A549 treated with dexamethasone at 1 μM for 4 hours (cell line): ENCODE data around the gene MTMR1. TPM values are rescaled to one million over a fixed set of nuclear protein-coding genes. Genes with fewer than 3 reads are reported as not detected.

ENCODE experiments used
- total RNA-seq: library from RNA; stranded (reverse); fragments of 200-300 nt; extraction: Qiagen RNA extraction; gene quantifications from 5 replicates; pipeline ENCODE4 v1.2.3, GENCODE V29; 2022

Gene MTMR1
- total RNA-seq = 13.5 to 17.5 TPM (median 15.7 TPM) in 5 replicates

DNA sequence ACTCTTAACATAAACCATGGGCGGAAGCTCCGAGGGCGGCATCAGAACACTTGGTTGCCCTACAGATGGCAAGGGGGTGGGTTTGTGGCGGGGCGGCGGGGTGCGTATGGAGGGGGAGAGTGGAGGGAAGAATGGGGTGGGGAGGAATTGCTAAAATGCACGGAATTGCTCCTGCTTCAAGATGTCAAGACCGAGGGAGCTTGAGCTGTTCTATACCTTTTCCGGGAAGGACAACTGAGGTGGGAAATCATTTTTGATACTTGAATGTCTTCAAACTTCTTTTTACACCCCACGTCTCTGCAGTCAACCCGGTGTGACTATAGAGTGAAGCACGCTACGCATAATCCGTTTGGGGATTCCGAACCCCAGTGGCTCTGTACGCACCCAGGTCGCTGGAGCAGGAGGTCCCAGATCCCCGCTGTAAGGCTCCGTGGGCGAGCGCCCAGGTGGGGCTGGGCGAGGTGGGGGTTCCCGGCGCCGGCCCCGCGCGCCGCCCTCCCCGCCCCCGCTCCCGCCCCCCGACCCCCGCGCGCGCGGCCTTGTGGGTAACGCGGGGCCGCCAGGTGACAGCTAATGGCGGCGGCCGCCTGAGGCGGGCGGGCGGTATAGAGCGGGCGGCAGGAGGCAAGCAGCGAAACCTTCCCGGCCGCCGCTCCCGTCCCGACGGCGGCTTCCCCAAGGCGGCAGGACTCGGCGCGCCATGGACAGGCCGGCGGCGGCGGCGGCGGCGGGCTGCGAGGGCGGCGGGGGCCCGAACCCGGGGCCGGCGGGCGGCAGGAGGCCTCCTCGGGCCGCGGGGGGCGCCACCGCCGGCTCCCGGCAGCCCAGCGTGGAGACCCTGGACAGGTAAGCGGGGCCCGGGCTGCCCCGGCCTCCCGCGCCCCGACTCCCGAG, at the start of gene MTMR1:
Gene MTMR1 (plus strand): TSS at position 566 of the 894 bp plus-strand sequence. CDS start 135 bp downstream, at position 701.

Other genes starting within 250 kb of the MTMR1 start
- gene MTM1, start 124.8 kb upstream of the MTMR1 start, total RNA-seq = 5.3 to 6.8 TPM (median 6.5 TPM) in 5 replicates
- 49.7 to 61.1 TPM (median 56.9 TPM) in 5 replicates for gene CD99L2, start 205.3 kb downstream of the MTMR1 start, total RNA-seq